Nephron progenitor cell (in vitro differentiated cells): ENCODE data around the gene ZNF319.

Source experiments
- DNase-seq: peaks from one replicate; pipeline ENCODE4 v3.0.0; 2021
- H3K27ac Mint-ChIP-seq: 2 replicates; pipeline ENCODE4 v1.8.0; 2021; ENCODE audit warnings: mild to moderate bottlenecking, moderate library complexity, mixed read lengths
- H3K27me3 Mint-ChIP-seq: 2 replicates; pipeline ENCODE4 v1.8.0; 2021; ENCODE audit warnings: mild to moderate bottlenecking, low read depth, mixed read lengths; ENCODE audit not compliant: poor library complexity
- H3K36me3 Mint-ChIP-seq: 2 replicates; pipeline ENCODE4 v1.8.0; 2021; ENCODE audit warnings: low read depth, mixed read lengths
- H3K4me1 Mint-ChIP-seq: 2 replicates; pipeline ENCODE4 v1.8.0; 2021; ENCODE audit warnings: mixed read lengths
- H3K4me3 Mint-ChIP-seq: 2 replicates; pipeline ENCODE4 v1.8.0; 2021; ENCODE audit warnings: mild to moderate bottlenecking, moderate library complexity, mixed read lengths
- H3K9me3 Mint-ChIP-seq: 2 replicates; pipeline ENCODE4 v1.8.0; 2021; ENCODE audit warnings: mild to moderate bottlenecking, moderate library complexity, mixed read lengths
- TF ChIP-seq, protein P1 (sequence below): fragments of 200-600 bp; sonication (generic); IDR thresholded peaks from 2 replicates; pipeline ENCODE4 v1.5.0; 2021; ENCODE audit warnings: antibody characterized with exemption

Gene ZNF319

DNA sequence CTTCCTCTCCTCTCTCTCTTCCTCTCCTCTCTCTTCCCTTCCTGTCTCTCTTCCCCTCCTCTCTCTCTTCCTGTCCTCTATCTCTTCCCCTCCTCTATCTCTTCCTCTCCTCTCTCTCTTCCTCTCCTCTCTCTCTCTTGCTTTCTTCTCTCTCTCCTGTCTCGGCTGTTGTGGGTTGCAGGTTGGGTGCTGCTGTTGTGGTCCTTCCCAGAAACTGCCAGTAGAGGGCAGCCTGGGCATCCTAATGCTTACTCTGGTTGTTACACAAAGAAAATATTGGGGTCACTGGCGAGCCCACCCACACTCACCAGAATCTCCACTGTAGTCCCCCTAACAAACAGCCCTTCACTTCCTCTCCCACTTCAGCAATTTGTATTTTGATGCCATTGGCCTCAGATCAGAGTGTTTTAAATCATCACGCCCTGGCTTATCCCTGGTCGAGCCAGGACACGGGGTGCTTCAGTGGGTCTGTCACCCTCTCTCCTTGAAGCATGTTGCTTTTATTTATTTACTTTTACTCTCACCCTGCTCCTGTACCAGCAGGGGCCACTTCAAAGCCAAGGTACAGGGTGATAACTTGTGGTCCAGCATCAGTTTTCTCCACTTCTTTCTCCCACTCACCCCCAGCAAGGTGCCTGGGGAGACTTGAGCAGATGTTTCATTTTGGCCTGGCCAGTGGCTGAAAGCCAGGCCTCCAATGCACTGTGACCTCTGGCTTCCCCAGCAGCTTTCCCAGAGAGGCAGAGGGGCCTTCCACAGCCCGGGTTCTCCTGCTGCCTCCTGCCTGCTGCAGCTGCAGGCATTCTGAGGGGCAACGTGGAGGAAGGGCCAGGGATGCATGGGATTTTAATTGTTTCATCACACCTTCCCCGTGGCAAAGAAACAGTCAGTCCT lies 20.4 kb upstream of the ZNF319 start:
- Mint-ChIP-seq H3K4me3 (no peak overlapping the region), H3K27ac (no peak overlapping the region)
- TF ChIP-seq, protein P1, sequence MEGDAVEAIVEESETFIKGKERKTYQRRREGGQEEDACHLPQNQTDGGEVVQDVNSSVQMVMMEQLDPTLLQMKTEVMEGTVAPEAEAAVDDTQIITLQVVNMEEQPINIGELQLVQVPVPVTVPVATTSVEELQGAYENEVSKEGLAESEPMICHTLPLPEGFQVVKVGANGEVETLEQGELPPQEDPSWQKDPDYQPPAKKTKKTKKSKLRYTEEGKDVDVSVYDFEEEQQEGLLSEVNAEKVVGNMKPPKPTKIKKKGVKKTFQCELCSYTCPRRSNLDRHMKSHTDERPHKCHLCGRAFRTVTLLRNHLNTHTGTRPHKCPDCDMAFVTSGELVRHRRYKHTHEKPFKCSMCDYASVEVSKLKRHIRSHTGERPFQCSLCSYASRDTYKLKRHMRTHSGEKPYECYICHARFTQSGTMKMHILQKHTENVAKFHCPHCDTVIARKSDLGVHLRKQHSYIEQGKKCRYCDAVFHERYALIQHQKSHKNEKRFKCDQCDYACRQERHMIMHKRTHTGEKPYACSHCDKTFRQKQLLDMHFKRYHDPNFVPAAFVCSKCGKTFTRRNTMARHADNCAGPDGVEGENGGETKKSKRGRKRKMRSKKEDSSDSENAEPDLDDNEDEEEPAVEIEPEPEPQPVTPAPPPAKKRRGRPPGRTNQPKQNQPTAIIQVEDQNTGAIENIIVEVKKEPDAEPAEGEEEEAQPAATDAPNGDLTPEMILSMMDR: peak; percentile 71

DNA sequence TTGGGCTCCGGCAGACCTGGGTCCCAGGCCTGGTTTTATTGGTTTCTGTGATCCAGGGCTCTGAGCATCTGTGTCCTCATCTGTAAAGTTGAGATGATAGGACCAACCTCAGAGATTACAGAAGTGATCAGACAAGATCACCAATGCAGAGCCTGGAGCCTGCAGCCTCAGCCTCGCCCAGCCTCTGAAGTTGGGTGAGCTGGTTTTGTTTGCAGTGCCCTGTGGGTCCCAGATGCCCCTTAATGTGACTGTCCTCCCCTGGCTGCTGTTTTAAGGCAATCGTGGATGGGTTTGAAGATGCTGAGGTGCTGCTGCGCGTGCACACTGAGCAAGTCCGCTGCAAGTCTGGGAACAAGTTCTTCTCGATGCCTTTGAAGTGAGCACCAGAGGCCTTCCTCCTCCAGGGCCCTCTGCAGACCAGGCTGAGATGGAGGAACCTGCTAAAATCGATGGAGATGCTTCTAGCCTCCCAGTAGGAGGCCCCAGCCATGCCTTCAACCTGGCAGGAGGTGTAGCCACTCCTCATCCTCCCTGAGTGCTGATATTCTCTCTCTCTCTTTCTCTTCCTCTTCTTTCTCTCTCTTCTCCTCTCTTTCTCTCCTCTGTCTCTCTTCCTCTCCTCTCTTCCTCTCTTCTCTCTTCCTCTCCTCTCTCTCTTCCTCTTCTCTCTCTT lies 19.5 kb upstream of the ZNF319 start:
- Mint-ChIP-seq H3K4me3 (no peak overlapping the region), H3K36me3 (no peaks in the 10 kb centered on the region), H3K4me1 (peaks cover 27% of the 10 kb centered on the region), H3K27ac (no peak overlapping the region), H3K9me3 (no peaks in the 10 kb centered on the region), H3K27me3 (peaks cover 27% of the 10 kb centered on the region)
- TF ChIP-seq, protein P1: no peak
- DNase-seq: no peak

More for the DNA sequence above, 20.4 kb upstream of the ZNF319 start:
- Mint-ChIP-seq H3K27me3 (peaks cover 32% of the 10 kb centered on the region), H3K9me3 (no peaks in the 10 kb centered on the region), H3K4me1 (peaks cover 29% of the 10 kb centered on the region), H3K36me3 (no peaks in the 10 kb centered on the region)
- DNase-seq: peak; percentile 80

DNA sequence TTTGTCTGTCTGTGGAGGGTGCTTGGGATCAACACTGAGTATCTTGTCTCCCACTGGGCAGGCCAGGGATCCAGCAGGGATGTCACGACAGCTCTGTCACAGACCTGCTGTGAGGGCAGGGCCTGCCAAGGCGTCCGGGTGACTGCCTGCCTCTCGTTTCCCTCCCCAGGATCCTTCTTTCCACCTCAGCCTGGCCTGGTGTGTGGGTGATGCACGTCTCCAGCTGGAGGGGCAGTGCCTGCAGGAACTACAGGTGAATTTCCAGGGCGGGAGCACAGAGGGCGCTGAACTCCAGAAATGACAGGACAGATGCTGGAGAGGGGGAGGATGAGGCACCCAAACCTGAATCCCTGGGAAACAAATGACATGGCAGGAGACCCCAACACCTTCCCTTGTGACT lies 18.3 kb upstream of the ZNF319 start:
- TF ChIP-seq, protein P1: no peak
- H3K36me3 Mint-ChIP-seq: no peaks in the 10 kb centered on the region
- no peak for DNase-seq
- H3K27ac Mint-ChIP-seq: no peak overlapping the region
- no peaks in the 10 kb centered on the region for H3K9me3 Mint-ChIP-seq
- peaks cover 22% of the 10 kb centered on the region for H3K4me1 Mint-ChIP-seq
- no peak overlapping the region for H3K4me3 Mint-ChIP-seq
- H3K27me3 Mint-ChIP-seq: peaks cover 15% of the 10 kb centered on the region

DNA sequence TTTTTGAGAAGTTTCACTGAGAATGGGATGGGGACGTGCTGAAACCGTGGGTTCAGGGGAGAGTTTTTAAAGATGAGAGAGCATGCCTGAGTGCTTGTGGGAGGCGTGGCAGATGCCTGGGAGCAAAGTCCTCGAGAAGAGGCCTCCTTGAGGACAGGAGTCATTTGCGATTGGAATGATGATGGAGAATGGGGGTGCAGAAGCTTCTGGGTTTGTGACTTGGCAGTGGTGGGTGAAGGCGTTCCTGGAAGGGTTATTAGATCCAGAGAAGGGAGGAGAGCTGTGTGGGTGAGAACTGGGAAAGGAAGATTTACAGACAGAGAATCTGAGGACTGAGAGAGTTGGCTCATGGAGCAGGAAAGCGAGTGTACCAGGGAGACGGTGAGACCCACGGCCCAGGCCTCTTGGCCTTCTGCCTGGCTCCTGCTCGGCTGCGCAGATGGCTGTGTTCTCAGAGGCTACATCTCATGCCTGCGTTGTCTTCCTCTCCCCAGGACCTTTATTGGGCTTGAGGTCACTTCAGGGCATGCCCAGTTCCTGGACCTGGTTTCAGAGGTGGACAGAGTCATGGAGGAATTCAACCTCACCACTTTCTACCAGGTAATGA lies 16.5 kb upstream of the ZNF319 start:
- no peaks in the 10 kb centered on the region for H3K27me3 Mint-ChIP-seq
- TF ChIP-seq, protein P1: no peak
- H3K4me1 Mint-ChIP-seq: peaks cover 19% of the 10 kb centered on the region
- no peaks in the 10 kb centered on the region for H3K36me3 Mint-ChIP-seq
- H3K9me3 Mint-ChIP-seq: no peaks in the 10 kb centered on the region
- no peak overlapping the region for H3K27ac Mint-ChIP-seq
- no peak overlapping the region for H3K4me3 Mint-ChIP-seq
- no peak for DNase-seq

DNA sequence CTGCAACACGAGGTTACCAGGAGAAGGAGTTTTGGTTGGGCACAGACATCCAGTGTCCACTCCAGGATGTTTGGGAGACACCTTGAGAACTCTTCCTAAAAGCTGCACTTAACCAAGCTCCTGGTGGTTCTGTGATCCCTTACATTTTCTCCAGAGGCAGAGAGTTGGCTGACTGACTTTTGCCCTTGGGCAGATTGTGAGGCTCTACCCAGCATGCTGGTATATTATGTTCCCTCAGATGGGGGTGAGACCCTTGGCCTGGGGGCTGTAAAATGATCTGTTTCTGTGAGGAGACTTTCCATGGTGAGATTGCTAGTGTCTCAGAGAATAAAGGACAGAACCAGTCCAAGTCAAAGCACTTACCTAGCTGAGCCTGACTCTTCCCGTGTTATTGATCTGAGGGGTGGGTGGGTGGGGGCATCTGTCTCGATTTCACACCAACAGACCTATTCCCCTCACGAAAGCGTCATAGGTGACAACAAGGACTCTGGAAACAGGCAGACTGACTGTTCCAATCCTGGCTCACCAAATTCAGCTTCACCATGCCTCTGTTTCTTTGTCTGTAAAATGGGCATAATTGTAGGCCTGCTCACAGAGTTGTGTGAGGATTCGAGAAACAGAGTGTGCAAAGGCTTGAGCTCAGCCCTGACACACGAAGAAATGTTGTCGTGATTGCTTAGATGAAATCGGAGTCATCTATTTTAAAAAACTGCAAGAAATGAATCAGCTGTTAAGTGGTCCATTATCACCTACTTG lies 12.9 kb upstream of the ZNF319 start:
- Mint-ChIP-seq H3K4me1 (peaks cover 31% of the 10 kb centered on the region), H3K27me3 (no peaks in the 10 kb centered on the region), H3K27ac (no peak overlapping the region), H3K9me3 (peaks cover under 1% of the 10 kb centered on the region), H3K36me3 (peaks cover 27% of the 10 kb centered on the region), H3K4me3 (no peak overlapping the region)
- TF ChIP-seq, protein P1: no peak
- no peak for DNase-seq
